Lower leg skin (tissue), 3 donors: ENCODE measurements around the gene PRAMEF18.
"Not testable (repeated sequence)": the region's sequence is repeated elsewhere in the genome, so short reads cannot be mapped to it uniquely, and the experiment has no call there.

Source experiments
- CTCF ChIP-seq, 3 donors: fragments of 450-650 bp; IDR thresholded peaks; one replicate each; pipeline ENCODE4 v1.5.1; 2016; ENCODE audit warnings: antibody characterized with exemption in 3 of 3, mild to moderate bottlenecking in 3 of 3, moderate library complexity in 2 of 3
- POLR2A ChIP-seq, 2 donors: fragments of 450-650 bp; IDR thresholded peaks; one replicate each; pipeline ENCODE4 v1.6.1; 2016 to 2017; ENCODE audit warnings: antibody characterized with exemption in 2 of 2, mild to moderate bottlenecking in 1 of 2, moderate library complexity in 1 of 2

GRCh38 chr1:13237572-13237971 is 11.6 kb upstream of the PRAMEF18 start:
- TF ChIP-seq CTCF, POLR2A (IDR thresholded peaks at IDR 0.05): not testable (repeated sequence)
